Hindlimb muscle (tissue), 1 donor: Measurements from ENCODE around the gene PLXNA1. TPM values are rescaled to one million over a fixed set of nuclear protein-coding genes. Genes with fewer than 3 reads are reported as not detected.

Source experiments
- DNase-seq: peaks from one replicate; pipeline ENCODE4 v3.0.0-alpha.2; 2013
- polyA plus RNA-seq: library from polyadenylated mRNA; unstranded; fragments of 120-200 nt; gene quantifications from one replicate; pipeline ENCODE4 v1.2.1, GENCODE V29; 2013; ENCODE audit not compliant: insufficient read length

PLXNA1 gene
- polyA plus RNA-seq, 1 donor, result 42.4 TPM

- DNase-seq, result no peak
These were observed 20.2 kb downstream of the PLXNA1 start for GRCh38 chr3:127003175-127003555.

- no peak for DNase-seq
These were observed 20.8 kb downstream of the PLXNA1 start for GRCh38 chr3:127003601-127004280.

GRCh38 chr3:127004641-127005397 is 21.9 kb downstream of the PLXNA1 start:
- no peak for DNase-seq

GRCh38 chr3:127005864-127006500 is 23.1 kb downstream of the PLXNA1 start:
- DNase-seq, result no peak

GRCh38 chr3:127006781-127007436 is 24.0 kb downstream of the PLXNA1 start:
- no peak for DNase-seq

DNA sequence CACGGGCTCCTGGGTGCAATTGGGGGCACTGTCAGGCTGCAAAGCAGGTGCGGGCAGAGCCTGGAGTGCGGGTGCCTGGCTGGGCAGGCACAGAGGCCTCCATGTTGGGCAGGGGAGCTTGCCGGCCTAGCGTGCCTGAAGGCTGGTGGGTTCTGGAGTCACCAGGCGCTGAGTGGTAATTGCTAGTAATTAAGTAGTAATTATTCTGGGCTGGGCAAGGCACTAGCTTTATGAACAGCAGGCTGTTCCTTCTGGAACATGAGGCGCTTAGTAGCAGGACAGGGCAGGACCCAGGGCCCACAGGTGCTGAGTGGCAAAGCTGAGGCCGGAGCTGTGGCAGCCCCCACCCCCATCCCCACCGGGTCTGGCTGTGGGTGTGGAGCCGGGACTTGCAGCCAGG is 25.3 kb downstream of the PLXNA1 start:
- no peak for DNase-seq

DNA sequence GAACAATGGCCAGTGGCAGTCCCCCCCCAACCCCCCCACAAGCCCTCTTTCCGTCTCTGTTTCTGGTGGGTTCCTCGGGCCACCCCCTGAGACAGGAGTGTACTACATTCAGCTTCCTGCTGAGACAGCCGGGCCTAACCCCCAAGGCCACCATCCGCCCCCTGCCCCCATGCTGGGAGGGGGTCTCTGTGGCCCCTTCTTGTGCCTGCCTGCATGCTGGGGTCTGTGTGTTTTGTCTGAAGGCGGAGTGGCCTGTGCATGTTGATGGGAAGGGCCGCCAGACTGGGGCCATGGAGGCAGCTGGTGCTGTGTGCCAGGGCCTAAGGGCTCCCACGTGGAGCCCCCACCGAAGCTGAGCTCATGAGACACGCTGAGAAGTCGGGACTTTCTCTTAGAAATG is 26.6 kb downstream of the PLXNA1 start:
- DNase-seq, result no peak

GRCh38 chr3:127011270-127011992 is 28.5 kb downstream of the PLXNA1 start:
- no peak for DNase-seq

GRCh38 chr3:127012091-127012490 is 29.2 kb downstream of the PLXNA1 start:
- no peak for DNase-seq

DNA sequence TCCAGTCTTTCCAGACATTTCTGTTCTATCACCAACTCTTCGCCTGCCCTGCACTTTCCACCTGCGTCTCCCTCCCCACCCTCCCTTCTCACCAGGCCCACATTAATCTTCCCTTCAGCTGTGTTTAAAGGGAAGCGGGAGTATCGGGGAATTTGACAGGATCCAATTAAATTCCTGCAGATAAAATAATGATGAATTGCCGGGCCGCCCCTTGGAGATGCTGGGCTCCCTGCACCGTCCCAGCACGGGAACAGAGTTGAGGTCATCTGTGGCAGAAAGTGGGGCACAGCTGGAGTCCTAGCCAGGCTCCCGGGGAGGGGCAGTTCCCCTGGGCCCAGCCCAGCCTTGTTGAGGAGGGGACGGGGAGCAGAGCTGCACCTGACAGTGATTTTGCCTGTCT is 30.3 kb downstream of the PLXNA1 start:
- no peak for DNase-seq

GRCh38 chr3:127013758-127014535 is 31.0 kb downstream of the PLXNA1 start:
- DNase-seq, result no peak

GRCh38 chr3:127014536-127015281 is 31.8 kb downstream of the PLXNA1 start:
- no peak for DNase-seq

DNA sequence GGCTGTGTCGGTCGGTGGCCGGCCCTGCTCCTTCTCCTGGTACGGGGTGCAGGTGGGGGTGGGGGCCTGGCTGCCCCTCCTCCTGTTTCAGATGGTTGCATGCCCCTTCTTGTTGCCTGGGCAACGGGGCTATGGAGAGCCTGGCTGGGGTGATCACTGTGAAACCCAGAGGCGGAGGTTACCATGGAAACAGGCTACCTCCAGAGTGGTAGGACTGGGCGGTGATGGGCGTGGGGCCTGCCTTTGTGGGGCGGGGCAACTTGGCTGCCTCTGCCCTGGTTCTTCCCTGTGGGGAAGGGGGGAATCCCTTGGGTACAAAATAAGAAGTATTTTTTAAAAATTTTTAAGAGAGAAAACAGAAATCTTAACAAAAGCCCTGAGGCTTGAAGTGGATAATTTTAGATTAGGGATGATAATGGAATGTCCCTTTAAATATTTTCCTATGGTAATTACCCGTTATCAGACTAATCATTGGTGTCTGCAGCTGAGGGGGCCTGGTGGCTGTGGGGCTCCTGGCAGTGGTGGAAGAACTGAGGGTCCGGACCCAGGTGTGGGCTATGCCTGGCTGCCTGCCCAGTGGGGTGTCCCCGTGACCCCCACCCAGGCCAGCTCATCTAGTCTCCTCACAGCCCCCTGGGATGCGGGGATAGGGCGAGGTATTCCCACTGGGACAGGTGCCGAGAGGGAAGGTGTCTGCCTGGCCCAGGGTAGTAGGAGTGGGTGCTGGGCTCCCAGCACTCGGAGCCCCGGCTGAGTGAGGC is 32.5 kb downstream of the PLXNA1 start:
- no peak for DNase-seq

DNA sequence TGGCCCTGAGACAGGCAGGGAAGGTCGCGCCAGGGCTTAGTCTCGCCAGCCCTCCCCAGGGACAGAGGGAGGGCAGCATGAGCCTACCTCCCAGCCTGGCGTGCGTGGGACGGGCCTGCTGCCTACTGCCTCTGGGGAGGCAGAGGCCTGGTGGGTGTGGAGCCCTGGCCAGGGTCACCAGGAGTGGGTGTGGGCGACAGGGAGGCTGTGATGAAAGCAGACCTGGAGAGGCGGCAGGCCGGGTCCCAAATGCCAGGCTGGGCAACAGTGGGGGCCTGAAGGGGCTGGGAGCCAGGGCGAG is 33.1 kb downstream of the PLXNA1 start:
- no peak for DNase-seq

DNA sequence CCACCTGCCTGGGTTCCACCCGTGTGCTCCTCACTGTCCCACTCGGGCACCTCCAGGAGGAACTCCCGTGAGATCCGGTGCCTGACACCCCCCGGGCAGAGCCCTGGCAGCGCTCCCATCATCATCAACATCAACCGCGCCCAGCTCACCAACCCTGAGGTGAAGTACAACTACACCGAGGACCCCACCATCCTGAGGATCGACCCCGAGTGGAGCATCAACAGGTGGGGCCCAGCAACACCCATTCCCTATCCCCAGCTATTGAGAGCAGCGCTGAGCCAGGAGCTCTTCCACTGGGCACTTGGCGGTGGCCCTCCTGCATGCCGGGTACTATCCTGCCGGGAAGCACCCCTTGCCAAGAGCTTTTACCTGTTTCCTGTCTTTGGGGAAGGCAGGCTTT is 33.5 kb downstream of the PLXNA1 start:
- no peak for DNase-seq

DNA sequence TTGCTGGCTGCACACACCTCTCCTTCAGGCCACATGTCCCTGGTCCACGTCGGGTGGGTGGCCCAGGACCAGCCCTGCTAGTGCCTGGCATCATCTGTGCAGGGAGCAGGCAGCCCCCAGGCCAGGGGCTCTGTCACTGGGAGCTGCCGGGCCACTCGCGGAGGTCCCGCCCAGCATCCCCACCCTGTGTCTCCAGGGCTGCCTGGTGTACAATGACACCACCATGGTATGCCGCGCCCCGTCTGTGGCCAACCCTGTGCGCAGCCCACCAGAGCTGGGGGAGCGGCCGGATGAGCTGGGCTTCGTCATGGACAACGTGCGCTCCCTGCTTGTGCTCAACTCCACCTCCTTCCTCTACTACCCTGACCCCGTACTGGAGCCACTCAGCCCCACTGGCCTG is 34.3 kb downstream of the PLXNA1 start:
- no peak for DNase-seq

DNA sequence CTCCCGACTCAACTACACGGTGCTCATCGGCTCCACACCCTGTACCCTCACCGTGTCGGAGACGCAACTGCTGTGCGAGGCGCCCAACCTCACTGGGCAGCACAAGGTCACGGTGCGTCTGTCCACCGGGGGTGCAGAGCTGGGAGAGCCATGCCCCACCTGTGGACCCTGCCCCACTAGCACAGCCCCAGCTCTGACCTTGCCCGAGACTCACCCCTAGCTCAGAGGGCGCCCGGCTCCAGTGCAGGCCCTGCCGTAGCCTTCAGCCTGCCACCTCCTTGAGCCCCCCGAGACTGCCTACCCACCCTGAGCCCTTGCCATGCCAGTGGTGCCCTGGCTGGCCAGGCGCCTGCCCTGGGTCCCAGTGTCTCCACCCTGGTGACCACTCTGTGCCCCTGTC is 34.9 kb downstream of the PLXNA1 start:
- no peak for DNase-seq

DNA sequence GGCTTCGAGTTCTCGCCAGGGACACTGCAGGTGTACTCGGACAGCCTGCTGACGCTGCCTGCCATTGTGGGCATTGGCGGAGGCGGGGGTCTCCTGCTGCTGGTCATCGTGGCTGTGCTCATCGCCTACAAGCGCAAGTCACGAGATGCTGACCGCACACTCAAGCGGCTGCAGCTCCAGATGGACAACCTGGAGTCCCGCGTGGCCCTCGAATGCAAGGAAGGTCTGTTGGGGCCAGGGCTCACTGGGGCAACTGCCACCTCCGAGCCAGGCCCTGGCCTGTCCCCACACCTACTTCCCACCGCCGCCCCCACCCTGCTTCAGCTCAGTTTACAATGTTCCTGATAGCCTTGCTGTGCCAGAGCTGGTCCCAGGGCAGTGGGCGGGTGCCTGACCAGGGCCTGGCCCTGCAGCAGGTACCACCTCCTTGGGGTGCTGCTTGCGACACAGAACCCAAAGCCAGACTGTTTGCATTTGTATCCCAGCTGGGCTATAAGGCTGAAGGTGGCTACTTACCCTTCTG is 35.5 kb downstream of the PLXNA1 start:
- no peak for DNase-seq

- no peak for DNase-seq
These were observed 36.5 kb downstream of the PLXNA1 start for GRCh38 chr3:127019449-127019848.

DNA sequence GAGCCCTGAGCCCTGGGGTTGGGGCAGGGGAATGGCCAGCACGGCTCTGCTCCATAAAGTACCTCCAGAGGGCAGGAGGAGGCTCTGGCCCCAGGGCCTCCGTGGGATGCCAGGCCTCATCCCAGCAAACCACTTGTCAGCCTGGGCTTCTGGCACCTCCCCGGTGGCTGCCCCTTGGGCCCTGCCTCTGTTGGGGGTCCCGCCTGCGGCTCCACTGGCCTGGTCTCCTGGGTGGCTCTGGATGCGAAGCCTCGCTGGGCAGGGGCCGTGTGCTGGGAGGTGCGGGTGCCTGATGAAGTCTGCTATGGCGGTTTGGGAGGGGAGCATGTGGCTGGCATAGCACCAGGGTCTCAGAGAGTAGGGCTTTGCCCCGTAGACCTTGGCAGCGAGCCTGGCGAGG is 37.6 kb downstream of the PLXNA1 start:
- no peak for DNase-seq
